ENCODE data around the gene C10orf67. TPM values are rescaled to one million over a fixed set of nuclear protein-coding genes. Genes with fewer than 3 reads are reported as not detected.

Gene C10orf67
- total and polyA plus RNA-seq, 7 donors: 0.04 TPM; not detected in 6

- no peaks in the 10 kb centered on the region for H3K36me3 ChIP-seq
- intact Hi-C loops (cut with DNase I): loop anchor here (10.0 kb wide), 1 partner anchor 91 kb away; the partner anchor contains the start of gene OTUD1
- H3K4me1 ChIP-seq: peaks cover 0 to 25% (median 21%) of the 10 kb centered on the region in 4 donors
- 10 to 12% methylated on average over 48 of the region's 48 CpGs for WGBS, 2 donors
- peak overlapping the region in 3 of 4 donors; percentile 23 to 57 (median 26) for H3K27ac ChIP-seq
- no peaks in the 10 kb centered on the region for H3K27me3 ChIP-seq
- peak; percentile 75 for DNase-seq
- no peaks in the 10 kb centered on the region for H3K9me3 ChIP-seq
- no peak for TF ChIP-seq CTCF (IDR thresholded peaks at IDR 0.05)
- TF ChIP-seq POLR2AphosphoS5 (IDR thresholded peaks at IDR 0.05): no peak
- no peak for TF ChIP-seq POLR2A (IDR thresholded peaks at IDR 0.05)
- no peak for TF ChIP-seq EP300 (IDR thresholded peaks at IDR 0.05)
- peak overlapping the region; percentile 23 to 57 (median 50) for H3K4me3 ChIP-seq
These were observed 881 bp downstream of the C10orf67 start for GRCh38 chr10:23343591-23344240.

GRCh38 chr10:23342213-23342884, 2.2 kb downstream of the C10orf67 start:
- Histone ChIP-seq H3K36me3 (no peaks in the 10 kb centered on the region), H3K9me3 (no peaks in the 10 kb centered on the region), H3K27ac (no peak overlapping the region), H3K27me3 (no peaks in the 10 kb centered on the region), H3K4me1 (peaks cover 0 to 23% (median 19%) of the 10 kb centered on the region in 4 donors), H3K4me3 (no peak overlapping the region)
- no peak for DNase-seq
- TF ChIP-seq POLR2AphosphoS5 (IDR thresholded peaks at IDR 0.05) (no peak), POLR2A (IDR thresholded peaks at IDR 0.05) (no peak), CTCF (IDR thresholded peaks at IDR 0.05) (no peak), EP300 (IDR thresholded peaks at IDR 0.05) (no peak)
- intact Hi-C loops (cut with DNase I): loop anchor here (10.0 kb wide), 1 partner anchor 92 kb away; the partner anchor contains the start of gene OTUD1
- 84 to 86% methylated on average over 11 of the region's 11 CpGs for WGBS, 2 donors

DNA sequence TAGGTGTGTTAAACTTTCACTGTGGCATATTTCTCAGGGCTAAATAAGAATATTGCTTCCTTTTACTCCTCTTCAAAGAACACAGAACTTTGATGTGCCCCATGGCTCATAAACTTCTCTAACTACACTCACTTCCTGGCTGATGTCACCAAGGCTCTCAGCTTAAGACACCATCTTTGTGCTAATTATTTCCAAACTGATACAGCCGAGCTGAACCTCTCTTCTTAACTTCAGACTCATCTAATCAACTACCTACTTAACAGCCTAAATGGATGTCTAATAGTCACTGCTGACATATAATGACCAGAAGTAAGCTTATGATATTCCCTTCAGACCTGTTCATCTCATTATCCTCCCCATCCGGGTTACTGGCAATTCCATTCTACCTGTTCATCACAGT, 3.6 kb downstream of the C10orf67 start:
- H3K27ac ChIP-seq: no peak overlapping the region
- no peaks in the 10 kb centered on the region for H3K9me3 ChIP-seq
- H3K4me1 ChIP-seq: peaks cover 0 to 21% (median 18%) of the 10 kb centered on the region in 4 donors
- DNase-seq: no peak
- H3K36me3 ChIP-seq: no peaks in the 10 kb centered on the region
- intact Hi-C loops (cut with DNase I): loop anchor here (10.0 kb wide), 1 partner anchor 94 kb away; the partner anchor contains the start of gene OTUD1
- no peaks in the 10 kb centered on the region for H3K27me3 ChIP-seq
- TF ChIP-seq CTCF (IDR thresholded peaks at IDR 0.05) (no peak), POLR2A (IDR thresholded peaks at IDR 0.05) (no peak), POLR2AphosphoS5 (IDR thresholded peaks at IDR 0.05) (no peak), EP300 (IDR thresholded peaks at IDR 0.05) (no peak)
- no peak overlapping the region for H3K4me3 ChIP-seq
- WGBS, 2 donors: 43 to 49% methylated on average over 2 of the region's 2 CpGs

DNA sequence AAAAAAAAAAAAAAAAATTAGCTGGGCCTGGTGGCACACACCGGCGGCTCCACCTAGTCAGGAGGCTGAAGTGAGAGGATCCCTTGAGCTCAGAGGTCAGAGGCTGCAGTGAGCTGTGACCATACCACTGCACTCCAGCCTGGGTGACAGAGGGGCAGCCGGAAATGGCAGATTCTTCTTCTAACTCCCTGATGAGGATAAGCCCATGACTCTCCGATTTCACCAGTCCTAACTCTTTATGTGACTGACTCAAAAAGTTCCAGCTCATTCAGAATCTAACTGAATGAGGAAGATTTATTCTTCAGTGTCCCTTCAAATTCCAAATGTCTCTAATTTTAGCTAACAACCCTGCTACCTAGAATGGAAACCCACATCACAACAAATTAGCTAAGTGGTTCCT, 4.2 kb downstream of the C10orf67 start:
- Histone ChIP-seq H3K27ac (no peak overlapping the region), H3K9me3 (no peaks in the 10 kb centered on the region), H3K27me3 (no peaks in the 10 kb centered on the region), H3K4me3 (no peak overlapping the region), H3K36me3 (no peaks in the 10 kb centered on the region), H3K4me1 (peaks cover 0 to 20% (median 16%) of the 10 kb centered on the region in 4 donors)
- WGBS, 2 donors: 92 to 94% methylated on average over 4 of the region's 4 CpGs
- intact Hi-C loops (cut with DNase I): loop anchor here (10.0 kb wide), 1 partner anchor 94 kb away; the partner anchor contains the start of gene OTUD1
- TF ChIP-seq EP300 (IDR thresholded peaks at IDR 0.05) (no peak), POLR2A (IDR thresholded peaks at IDR 0.05) (no peak), CTCF (IDR thresholded peaks at IDR 0.05) (no peak), POLR2AphosphoS5 (IDR thresholded peaks at IDR 0.05) (no peak)
- no peak for DNase-seq

Measured in sigmoid colon (tissue), 7 donors.